ENCODE results near the gene ZNF691. TPM values are rescaled to one million over a fixed set of nuclear protein-coding genes. Genes with fewer than 3 reads are reported as not detected.

Gene ZNF691
- total RNA-seq, 4 donors from 2014 or later, result 7.1 to 25.5 (median 9.8) TPM

- H3K4me1 ChIP-seq, result peaks cover 6 to 8% of the 10 kb centered on the region in 2 donors
- TF ChIP-seq POLR2A (IDR thresholded peaks at IDR 0.05) (no peak), CTCF (IDR thresholded peaks at IDR 0.05 in 4 of 5, conservative IDR thresholded peaks at IDR 0.05 in 1 of 5) (no peak)
- no peak for DNase-seq
- H3K4me3 ChIP-seq, result no peak overlapping the region
- no peaks in the 10 kb centered on the region for H3K9me3 ChIP-seq
- H3K27me3 ChIP-seq, result no peaks in the 10 kb centered on the region
- in situ Hi-C loops (cut with MboI; ENCODE audit: low sequenced_read_pairs in 4 of 4), result no loop called here
- intact Hi-C loops (cut with DNase I; ENCODE audit: low total_unique reads), result loop anchor here (10.0 kb wide), 1 partner anchor 157 kb away; the partner anchor contains the start of gene YBX1
- no peak for ATAC-seq
- peaks cover 0 to 14% of the 10 kb centered on the region in 2 donors for H3K36me3 ChIP-seq
- no peak overlapping the region for H3K27ac ChIP-seq
Observed at GRCh38 chr1:42841440-42842147, 4.8 kb upstream of the ZNF691 start.

- no peak overlapping the region for H3K27ac ChIP-seq
- H3K36me3 ChIP-seq, result peaks cover 0 to 13% of the 10 kb centered on the region in 2 donors
- H3K27me3 ChIP-seq, result no peaks in the 10 kb centered on the region
- ATAC-seq, result no peak
- in situ Hi-C loops (cut with MboI; ENCODE audit: low sequenced_read_pairs in 4 of 4) (no loop called here), intact Hi-C loops (cut with DNase I; ENCODE audit: low total_unique reads) (loop anchor here (10.0 kb wide), 1 partner anchor 160 kb away; the partner anchor contains the start of gene YBX1)
- TF ChIP-seq CTCF (IDR thresholded peaks at IDR 0.05 in 4 of 5, conservative IDR thresholded peaks at IDR 0.05 in 1 of 5) (no peak), POLR2A (IDR thresholded peaks at IDR 0.05) (no peak)
- H3K9me3 ChIP-seq, result no peaks in the 10 kb centered on the region
- H3K4me3 ChIP-seq, result no peak overlapping the region
- peaks cover 18 to 23% of the 10 kb centered on the region in 2 donors for H3K4me1 ChIP-seq
- no peak for DNase-seq
Observed at GRCh38 chr1:42844592-42845140, 1.7 kb upstream of the ZNF691 start.

DNA sequence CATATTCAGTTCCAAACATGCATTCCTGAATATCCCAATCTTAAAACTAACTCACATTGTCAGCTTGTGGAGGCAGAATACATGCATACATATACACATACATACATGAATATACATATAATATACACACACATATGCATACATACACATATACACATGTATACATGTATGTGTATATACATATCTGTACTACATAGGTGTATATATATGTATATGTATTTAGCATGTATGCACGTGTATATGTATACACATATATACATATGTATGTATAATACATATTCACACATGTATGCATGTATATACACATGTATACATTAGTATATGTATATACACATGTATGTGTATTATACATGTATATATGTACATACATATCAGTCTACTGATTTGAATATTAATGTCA, 1.2 kb upstream of the ZNF691 start:
- Histone ChIP-seq H3K4me1 (peaks cover 18 to 23% of the 10 kb centered on the region in 2 donors), H3K36me3 (peaks cover 0 to 13% of the 10 kb centered on the region in 2 donors), H3K27ac (no peak overlapping the region), H3K9me3 (no peaks in the 10 kb centered on the region), H3K27me3 (no peaks in the 10 kb centered on the region), H3K4me3 (peak overlapping the region in 1 of 4 donors; percentile 99)
- intact Hi-C loops (cut with DNase I; ENCODE audit: low total_unique reads), result loop anchor here (10.0 kb wide), 1 partner anchor 160 kb away; the partner anchor contains the start of gene YBX1
- ATAC-seq (no peak), DNase-seq (no peak)
- in situ Hi-C loops (cut with MboI; ENCODE audit: low sequenced_read_pairs in 4 of 4), result no loop called here
- TF ChIP-seq POLR2A (IDR thresholded peaks at IDR 0.05), result no peak
- TF ChIP-seq CTCF (IDR thresholded peaks at IDR 0.05 in 4 of 5, conservative IDR thresholded peaks at IDR 0.05 in 1 of 5), result no peak

GRCh38 chr1:42845866-42846256, 552 bp upstream of the ZNF691 start:
- intact Hi-C loops (cut with DNase I; ENCODE audit: low total_unique reads), result loop anchor here (1.0 to 10.0 kb wide), 3 partner anchors 29 to 161 kb away; partner anchors contain the start of genes C1orf50, ERMAP, P3H1 and SVBP
- peak overlapping the region; percentile 92 to 96 (median 94) for H3K27ac ChIP-seq

More at GRCh38 chr1:42845866-42846256, 552 bp upstream of the ZNF691 start:
- in situ Hi-C loops (cut with MboI; ENCODE audit: low sequenced_read_pairs in 4 of 4), result no loop called here
- DNase-seq (no peak), ATAC-seq (peak; percentile 13 to 23)
- Histone ChIP-seq H3K9me3 (no peaks in the 10 kb centered on the region), H3K36me3 (peaks cover 0 to 19% of the 10 kb centered on the region in 2 donors), H3K27me3 (no peaks in the 10 kb centered on the region), H3K4me3 (peak overlapping the region; percentile 72 to 99 (median 89)), H3K4me1 (peaks cover 18 to 23% of the 10 kb centered on the region in 2 donors)
- TF ChIP-seq CTCF (IDR thresholded peaks at IDR 0.05 in 4 of 5, conservative IDR thresholded peaks at IDR 0.05 in 1 of 5) (no peak), POLR2A (IDR thresholded peaks at IDR 0.05) (no peak)

All from gastrocnemius medialis (tissue), 4 donors.